Panc1 (cell line): ENCODE measurements around the gene NTRK1. TPM values are rescaled to one million over a fixed set of nuclear protein-coding genes. Genes with fewer than 3 reads are reported as not detected.

Experiments used
- ATAC-seq: fragments of 200-7000 bp; cut with Tn5 transposase; 2 replicates; pipeline ENCODE4 v1.9.1; 2020; ENCODE audit warnings: mild to moderate bottlenecking, moderate library complexity
- BruUV-seq: library from RNA; stranded (reverse); fragments of 400-500 nt; replicated peaks from 2 replicates; lab custom pipeline; 2021; lab: Mats Ljungman, UMichigan
- CTCF ChIA-PET: fragments of 300-600 bp; sonication (Branson Sonifier 250); formaldehyde crosslinking; loops from one replicate; lab custom pipeline; 2022; ENCODE audit warnings: antibody characterized with exemption; lab: Charles Lee
- POLR2A ChIA-PET: fragments of 300-600 bp; sonication (Branson Sonifier 250); formaldehyde crosslinking; loops from one replicate; lab custom pipeline; 2022; ENCODE audit warnings: antibody characterized with exemption; lab: Charles Lee
- DNase-seq: peaks from one replicate; pipeline ENCODE4 v3.0.0-alpha.2; 2010; ENCODE audit warnings: low read depth, low spot score
- H3K27ac ChIP-seq: 2 replicates; pipeline ENCODE4 v1.5.1; 2011; ENCODE audit warnings: mild to moderate bottlenecking, low read length, inconsistent platforms
- H3K27me3 ChIP-seq: fragments of 200-500 bp; sonication (Bioruptor generic); 2 replicates; pipeline ENCODE4 v1.6.0; 2014; ENCODE audit warnings: low read length, inconsistent platforms; ENCODE audit not compliant: control insufficient read depth, insufficient read depth
- H3K36me3 ChIP-seq: fragments of 200-500 bp; sonication (Bioruptor generic); 2 replicates; pipeline ENCODE4 v1.5.1; 2014; ENCODE audit warnings: inconsistent platforms, mild to moderate bottlenecking, low read length, moderate library complexity; ENCODE audit not compliant: control insufficient read depth, insufficient read depth
- H3K4me1 ChIP-seq: 2 replicates; pipeline ENCODE4 v1.5.1; 2011; ENCODE audit warnings: inconsistent platforms, mild to moderate bottlenecking, low read length, moderate library complexity; ENCODE audit not compliant: control insufficient read depth, insufficient read depth
- H3K4me3 ChIP-seq, 2 experiments: 2 replicates each; pipeline ENCODE4 v1.5.1; 2011 to 2012; ENCODE audit warnings: low read depth in 2 of 2, low read length in 2 of 2, mild to moderate bottlenecking in 2 of 2, inconsistent platforms in 1 of 2, moderate library complexity in 1 of 2
- H3K9me3 ChIP-seq: fragments of 200-500 bp; sonication (Bioruptor generic); 2 replicates; pipeline ENCODE4 v1.5.1; 2014; ENCODE audit warnings: low read depth, mild to moderate bottlenecking, inconsistent platforms, low read length, moderate library complexity; ENCODE audit not compliant: control insufficient read depth, insufficient read depth
- CTCF ChIP-seq: fragments of 450-650 bp; IDR thresholded peaks from 2 replicates; pipeline ENCODE4 v1.5.1; 2017; ENCODE audit warnings: mild to moderate bottlenecking
- POLR2AphosphoS5 ChIP-seq: IDR thresholded peaks from 2 replicates; pipeline ENCODE4 v1.6.1; 2012; ENCODE audit warnings: mild to moderate bottlenecking, low read depth, low read length, moderate library complexity
- REST ChIP-seq, 2 experiments: IDR thresholded peaks; 2 replicates each; pipeline ENCODE4 v1.6.1; 2011 to 2012; ENCODE audit warnings: low read depth in 2 of 2, control low read depth in 1 of 2, low read length in 1 of 2, mild to moderate bottlenecking in 1 of 2, moderate library complexity in 1 of 2; ENCODE audit not compliant: insufficient read depth in 1 of 2
- SIN3A ChIP-seq: IDR thresholded peaks from 2 replicates; pipeline ENCODE4 v1.6.1; 2012; ENCODE audit warnings: low read depth, mild to moderate bottlenecking, low read length, moderate library complexity, borderline replicate concordance; ENCODE audit not compliant: insufficient read depth
- TCF7L2 ChIP-seq: IDR thresholded peaks from 2 replicates; pipeline ENCODE4 v1.6.1; 2011; ENCODE audit warnings: mild to moderate bottlenecking, low read depth, low read length, inconsistent platforms
- in situ Hi-C: cut with HindIII; loops from 2 replicates; pipeline ENCODE4 v1.10.0; 2016; ENCODE audit warnings: low sequenced_read_pairs, low pct_unique_long_range_greater_than_20kb
- intact Hi-C: fragments of 100-400 bp; cut with micrococcal nuclease; formaldehyde crosslinking; loops from one replicate; pipeline ENCODE4 v1.10.0; 2022; ENCODE audit not compliant: unreplicated experiment
- total RNA-seq: library from RNA; stranded (reverse); gene quantifications from one replicate; pipeline ENCODE4 v1.2.1, GENCODE V29; 2021; ENCODE audit not compliant: unreplicated experiment

Gene NTRK1
- total RNA-seq, 1 experiment from 2014 or later: 0.21 TPM

GRCh38 chr1:156816561-156817328 is 43.9 kb upstream of the NTRK1 start, which contains the start of gene SH2D2A:
Gene SH2D2A (minus strand): TSS chr1:156816848. CDS start chr1:156816708, 140 bp downstream.
- intact Hi-C loops: no loop called here
- Histone ChIP-seq H3K36me3 (no peaks in the 10 kb centered on the region), H3K4me3 (no peak within 1 kb of the TSS), H3K27me3 (peaks cover 2% of the 10 kb centered on the region; the same call in 1 of the 2 replicates), H3K4me1 (peaks cover 5% of the 10 kb centered on the region; the same call in 1 of the 2 replicates), H3K27ac (no peak within 1 kb of the TSS), H3K9me3 (no peaks in the 10 kb centered on the region)
- in situ Hi-C loops: no loop called here
- no peak for TF ChIP-seq TCF7L2
- TF ChIP-seq POLR2AphosphoS5: no peak
- no peak for TF ChIP-seq CTCF
- no peak for TF ChIP-seq SIN3A
- TF ChIP-seq REST (IDR thresholded peaks at IDR 0.05; ENCODE audit: insufficient read depth in 1 of 2, low read depth in 2 of 2, low read length in 1 of 2): no peak
- CTCF ChIA-PET: interaction anchor here (0.5 kb wide), 1 partner anchor 76 kb away, joined by 8 read pairs; no protein-coding TSS in a partner anchor
- POLR2A ChIA-PET: interaction anchor here (0.6 kb wide), 1 partner anchor 101 kb away, joined by 4 read pairs; no protein-coding TSS in a partner anchor
- no peak for DNase-seq
- BruUV-seq: no TSS peak
- no peak for ATAC-seq

- POLR2A ChIA-PET: interaction anchor here (0.7 kb wide), 1 partner anchor 121 kb away, joined by 9 read pairs; no protein-coding TSS in a partner anchor
- CTCF ChIA-PET: interaction anchor here (0.6 to 2.2 kb wide), 3 partner anchors 16 to 51 kb away, joined by 3 to 10 read pairs (median 3); no protein-coding TSS in a partner anchor
Measured at GRCh38 chr1:156821801-156822200, 38.9 kb upstream of the NTRK1 start.

More at GRCh38 chr1:156821801-156822200, 38.9 kb upstream of the NTRK1 start:
- TF ChIP-seq REST (IDR thresholded peaks at IDR 0.05; ENCODE audit: insufficient read depth in 1 of 2, low read depth in 2 of 2, low read length in 1 of 2): no peak
- TF ChIP-seq TCF7L2: no peak
- no peak for TF ChIP-seq SIN3A
- no peak for TF ChIP-seq POLR2AphosphoS5
- TF ChIP-seq CTCF: no peak
- no TSS peak for BruUV-seq
- no peaks in the 10 kb centered on the region for H3K9me3 ChIP-seq
- no peaks in the 10 kb centered on the region for H3K36me3 ChIP-seq
- intact Hi-C loops: no loop called here
- ATAC-seq: no peak
- no peaks in the 10 kb centered on the region for H3K4me1 ChIP-seq
- H3K27ac ChIP-seq: no peak overlapping the region
- in situ Hi-C loops: no loop called here
- no peak for DNase-seq
- H3K4me3 ChIP-seq: no peak overlapping the region
- peaks cover 10% of the 10 kb centered on the region for H3K27me3 ChIP-seq
